SKM-1 (cell line): ENCODE data around the gene EMP3.
"Not testable (repeated sequence)": the region's sequence is repeated elsewhere in the genome, so short reads cannot be mapped to it uniquely, and the experiment has no call there.

Experiments
- DNase-seq: peaks from one replicate; lab custom pipeline; 2025; ENCODE audit not compliant: unreplicated experiment; lab: John Stamatoyannopoulos, UW

EMP3 gene

GRCh38 chr19:48317708-48317960 lies 7.7 kb upstream of the EMP3 start:
- DNase-seq = not testable (repeated sequence)

- no peak for DNase-seq
These were observed 6.9 kb upstream of the EMP3 start for GRCh38 chr19:48318286-48318987.

- DNase-seq = no peak
These were observed 5.5 kb upstream of the EMP3 start for GRCh38 chr19:48319647-48320541.

GRCh38 chr19:48321372-48321621 lies 4.1 kb upstream of the EMP3 start:
- DNase-seq = peak; percentile 51

- DNase-seq = peak; percentile 72
These were observed 3.4 kb upstream of the EMP3 start for GRCh38 chr19:48321622-48322591.

GRCh38 chr19:48329167-48329891 lies 4.0 kb downstream of the EMP3 start:
- DNase-seq = no peak

GRCh38 chr19:48330012-48330681 lies 4.8 kb downstream of the EMP3 start:
- DNase-seq = no peak

GRCh38 chr19:48332351-48332661 lies 7.0 kb downstream of the EMP3 start:
- DNase-seq = no peak

- DNase-seq = no peak
These were observed 7.5 kb downstream of the EMP3 start for GRCh38 chr19:48332662-48333466.

- DNase-seq = no peak
These were observed 8.4 kb downstream of the EMP3 start for GRCh38 chr19:48333467-48334384.

GRCh38 chr19:48338253-48338755 lies 13.0 kb downstream of the EMP3 start:
- no peak for DNase-seq

- DNase-seq = no peak
These were observed 13.6 kb downstream of the EMP3 start for GRCh38 chr19:48338802-48339503.

GRCh38 chr19:48340995-48341394 lies 15.6 kb downstream of the EMP3 start:
- no peak for DNase-seq

GRCh38 chr19:48341515-48342413 lies 16.4 kb downstream of the EMP3 start:
- DNase-seq = no peak

GRCh38 chr19:48342414-48342738 lies 17.0 kb downstream of the EMP3 start:
- no peak for DNase-seq

GRCh38 chr19:48342841-48343540 lies 17.6 kb downstream of the EMP3 start:
- DNase-seq = no peak

GRCh38 chr19:48344892-48345291 lies 19.5 kb downstream of the EMP3 start:
- DNase-seq = no peak
